ENCODE data around the gene MRPS24. TPM values are rescaled to one million over a fixed set of nuclear protein-coding genes. Genes with fewer than 3 reads are reported as not detected.

The MRPS24 gene
- total and polyA plus RNA-seq, 2 of the 13 experiments (the other 11 are each of a cell fraction or from before 2014, with no cell fraction given) = 135 to 162 TPM

DNA sequence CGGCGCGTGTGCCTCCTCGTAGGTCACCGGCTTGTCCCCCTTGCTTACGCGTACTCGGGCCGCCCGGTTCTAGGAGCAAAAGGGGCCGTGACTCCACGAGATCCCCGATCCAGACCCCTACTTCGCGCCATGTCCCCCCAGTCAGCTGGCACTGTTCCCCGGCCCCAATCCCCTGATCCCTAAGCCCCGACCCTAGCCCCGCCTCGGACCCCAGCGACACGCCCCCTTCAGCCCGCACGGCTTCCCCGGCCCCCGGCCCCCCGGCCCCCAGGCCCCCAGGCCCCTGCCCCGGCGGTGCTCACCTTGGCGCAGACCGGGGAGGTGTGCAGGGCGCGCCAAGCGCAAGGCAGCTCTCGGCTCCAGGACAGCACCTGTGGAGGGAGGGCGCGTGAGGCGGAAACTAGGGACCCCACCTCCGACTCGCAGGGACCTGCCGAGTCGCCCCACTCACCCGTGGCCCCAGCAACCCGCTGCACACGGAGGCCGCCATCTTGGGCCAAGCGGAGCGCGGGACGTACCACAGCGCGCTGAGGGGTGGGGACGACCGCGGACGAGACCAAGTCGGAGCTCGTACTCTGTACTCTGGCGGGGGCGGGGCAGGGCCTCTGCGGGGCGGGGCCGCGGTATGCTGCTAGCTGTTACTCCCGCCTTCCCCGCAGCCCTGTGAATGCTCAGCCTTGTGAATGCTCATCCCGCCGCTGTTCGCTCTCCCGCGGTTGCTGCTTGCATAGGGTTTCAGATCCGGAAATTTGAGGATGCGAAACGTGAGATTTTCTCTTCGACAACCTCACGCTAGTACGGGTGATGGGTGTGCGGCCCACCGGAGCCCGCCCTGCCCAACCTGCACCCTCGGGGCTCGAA is at the start of gene MRPS24 (continued):
- TF ChIP-seq, protein P1, sequence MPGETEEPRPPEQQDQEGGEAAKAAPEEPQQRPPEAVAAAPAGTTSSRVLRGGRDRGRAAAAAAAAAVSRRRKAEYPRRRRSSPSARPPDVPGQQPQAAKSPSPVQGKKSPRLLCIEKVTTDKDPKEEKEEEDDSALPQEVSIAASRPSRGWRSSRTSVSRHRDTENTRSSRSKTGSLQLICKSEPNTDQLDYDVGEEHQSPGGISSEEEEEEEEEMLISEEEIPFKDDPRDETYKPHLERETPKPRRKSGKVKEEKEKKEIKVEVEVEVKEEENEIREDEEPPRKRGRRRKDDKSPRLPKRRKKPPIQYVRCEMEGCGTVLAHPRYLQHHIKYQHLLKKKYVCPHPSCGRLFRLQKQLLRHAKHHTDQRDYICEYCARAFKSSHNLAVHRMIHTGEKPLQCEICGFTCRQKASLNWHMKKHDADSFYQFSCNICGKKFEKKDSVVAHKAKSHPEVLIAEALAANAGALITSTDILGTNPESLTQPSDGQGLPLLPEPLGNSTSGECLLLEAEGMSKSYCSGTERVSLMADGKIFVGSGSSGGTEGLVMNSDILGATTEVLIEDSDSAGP (CRISPR knock-in tag; IDR thresholded peaks at IDR 0.05; ENCODE audit: borderline replicate concordance) = peak; percentile 60; the same call in 1 of the 2 replicates
- no peak for TF ChIP-seq ZSCAN12 (CRISPR knock-in tag; IDR thresholded peaks at IDR 0.05)
- peak; percentile 63; the same call in 1 of the 2 replicates for TF ChIP-seq TGIF2 (CRISPR knock-in tag; IDR thresholded peaks at IDR 0.05)
- peak; percentile 54; the same call in 1 of the 2 replicates for TF ChIP-seq BRD4 (CRISPR knock-in tag; IDR thresholded peaks at IDR 0.05)
- 0 out of 4 replicates have a peak, but pooled peaks of 1 of the 2 experiments have one; percentile 39 for TF ChIP-seq EP300 (IDR thresholded peaks at IDR 0.05; ENCODE audit: low read depth in 2 of 2, low read length in 2 of 2)
- no peak for TF ChIP-seq EP300 (CRISPR knock-in tag; IDR thresholded peaks at IDR 0.05; ENCODE audit: borderline replicate concordance)
- 0 out of 2 replicates have a peak, but pooled peaks have one; percentile 34 for TF ChIP-seq ARID2 (CRISPR knock-in tag; IDR thresholded peaks at IDR 0.05; ENCODE audit: borderline replicate concordance)
- TF ChIP-seq, protein P2, sequence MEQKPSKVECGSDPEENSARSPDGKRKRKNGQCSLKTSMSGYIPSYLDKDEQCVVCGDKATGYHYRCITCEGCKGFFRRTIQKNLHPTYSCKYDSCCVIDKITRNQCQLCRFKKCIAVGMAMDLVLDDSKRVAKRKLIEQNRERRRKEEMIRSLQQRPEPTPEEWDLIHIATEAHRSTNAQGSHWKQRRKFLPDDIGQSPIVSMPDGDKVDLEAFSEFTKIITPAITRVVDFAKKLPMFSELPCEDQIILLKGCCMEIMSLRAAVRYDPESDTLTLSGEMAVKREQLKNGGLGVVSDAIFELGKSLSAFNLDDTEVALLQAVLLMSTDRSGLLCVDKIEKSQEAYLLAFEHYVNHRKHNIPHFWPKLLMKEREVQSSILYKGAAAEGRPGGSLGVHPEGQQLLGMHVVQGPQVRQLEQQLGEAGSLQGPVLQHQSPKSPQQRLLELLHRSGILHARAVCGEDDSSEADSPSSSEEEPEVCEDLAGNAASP (CRISPR knock-in tag; IDR thresholded peaks at IDR 0.05; ENCODE audit: borderline replicate concordance) = peak; percentile 48; the same call in 1 of the 2 replicates
- TF ChIP-seq ZNF839 (CRISPR knock-in tag; IDR thresholded peaks at IDR 0.05; ENCODE audit: borderline replicate concordance) = peak; percentile 72; the same call in 1 of the 2 replicates
- TF ChIP-seq, protein P3, sequence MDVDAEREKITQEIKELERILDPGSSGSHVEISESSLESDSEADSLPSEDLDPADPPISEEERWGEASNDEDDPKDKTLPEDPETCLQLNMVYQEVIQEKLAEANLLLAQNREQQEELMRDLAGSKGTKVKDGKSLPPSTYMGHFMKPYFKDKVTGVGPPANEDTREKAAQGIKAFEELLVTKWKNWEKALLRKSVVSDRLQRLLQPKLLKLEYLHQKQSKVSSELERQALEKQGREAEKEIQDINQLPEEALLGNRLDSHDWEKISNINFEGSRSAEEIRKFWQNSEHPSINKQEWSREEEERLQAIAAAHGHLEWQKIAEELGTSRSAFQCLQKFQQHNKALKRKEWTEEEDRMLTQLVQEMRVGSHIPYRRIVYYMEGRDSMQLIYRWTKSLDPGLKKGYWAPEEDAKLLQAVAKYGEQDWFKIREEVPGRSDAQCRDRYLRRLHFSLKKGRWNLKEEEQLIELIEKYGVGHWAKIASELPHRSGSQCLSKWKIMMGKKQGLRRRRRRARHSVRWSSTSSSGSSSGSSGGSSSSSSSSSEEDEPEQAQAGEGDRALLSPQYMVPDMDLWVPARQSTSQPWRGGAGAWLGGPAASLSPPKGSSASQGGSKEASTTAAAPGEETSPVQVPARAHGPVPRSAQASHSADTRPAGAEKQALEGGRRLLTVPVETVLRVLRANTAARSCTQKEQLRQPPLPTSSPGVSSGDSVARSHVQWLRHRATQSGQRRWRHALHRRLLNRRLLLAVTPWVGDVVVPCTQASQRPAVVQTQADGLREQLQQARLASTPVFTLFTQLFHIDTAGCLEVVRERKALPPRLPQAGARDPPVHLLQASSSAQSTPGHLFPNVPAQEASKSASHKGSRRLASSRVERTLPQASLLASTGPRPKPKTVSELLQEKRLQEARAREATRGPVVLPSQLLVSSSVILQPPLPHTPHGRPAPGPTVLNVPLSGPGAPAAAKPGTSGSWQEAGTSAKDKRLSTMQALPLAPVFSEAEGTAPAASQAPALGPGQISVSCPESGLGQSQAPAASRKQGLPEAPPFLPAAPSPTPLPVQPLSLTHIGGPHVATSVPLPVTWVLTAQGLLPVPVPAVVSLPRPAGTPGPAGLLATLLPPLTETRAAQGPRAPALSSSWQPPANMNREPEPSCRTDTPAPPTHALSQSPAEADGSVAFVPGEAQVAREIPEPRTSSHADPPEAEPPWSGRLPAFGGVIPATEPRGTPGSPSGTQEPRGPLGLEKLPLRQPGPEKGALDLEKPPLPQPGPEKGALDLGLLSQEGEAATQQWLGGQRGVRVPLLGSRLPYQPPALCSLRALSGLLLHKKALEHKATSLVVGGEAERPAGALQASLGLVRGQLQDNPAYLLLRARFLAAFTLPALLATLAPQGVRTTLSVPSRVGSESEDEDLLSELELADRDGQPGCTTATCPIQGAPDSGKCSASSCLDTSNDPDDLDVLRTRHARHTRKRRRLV (CRISPR knock-in tag; IDR thresholded peaks at IDR 0.05) = 0 out of 2 replicates have a peak, but pooled peaks have one; percentile 30
- TF ChIP-seq NR2F6 (IDR thresholded peaks at IDR 0.05) = peak; percentile 16; the same call in 1 of the 2 replicates
- TF ChIP-seq NR2F6 (CRISPR knock-in tag; IDR thresholded peaks at IDR 0.05) = peak; percentile 54; the same call in 1 of the 2 replicates
- no peak for TF ChIP-seq CREB1 (IDR thresholded peaks at IDR 0.05)
- TF ChIP-seq CREB1 (CRISPR knock-in tag; IDR thresholded peaks at IDR 0.05) = no peak
- TF ChIP-seq, protein P4, sequence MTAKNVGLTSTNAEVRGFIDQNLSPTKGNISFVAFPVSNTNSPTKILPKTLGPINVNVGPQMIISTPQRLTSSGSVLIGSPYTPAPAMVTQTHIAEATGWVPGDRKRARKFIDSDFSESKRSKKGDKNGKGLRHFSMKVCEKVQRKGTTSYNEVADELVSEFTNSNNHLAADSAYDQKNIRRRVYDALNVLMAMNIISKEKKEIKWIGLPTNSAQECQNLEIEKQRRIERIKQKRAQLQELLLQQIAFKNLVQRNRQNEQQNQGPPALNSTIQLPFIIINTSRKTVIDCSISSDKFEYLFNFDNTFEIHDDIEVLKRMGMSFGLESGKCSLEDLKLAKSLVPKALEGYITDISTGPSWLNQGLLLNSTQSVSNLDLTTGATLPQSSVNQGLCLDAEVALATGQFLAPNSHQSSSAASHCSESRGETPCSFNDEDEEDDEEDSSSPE (CRISPR knock-in tag; IDR thresholded peaks at IDR 0.05) = peak; percentile 78
- TF ChIP-seq ZNF737 (CRISPR knock-in tag; IDR thresholded peaks at IDR 0.05; ENCODE audit: borderline replicate concordance) = no peak
- TF ChIP-seq ZNF607 (CRISPR knock-in tag; IDR thresholded peaks at IDR 0.05; ENCODE audit: borderline replicate concordance) = peak; percentile 66; the same call in 1 of the 2 replicates
- peak; percentile 20; the same call in 1 of the 2 replicates for TF ChIP-seq ZNF556 (CRISPR knock-in tag; IDR thresholded peaks at IDR 0.05; ENCODE audit: borderline replicate concordance)
- TF ChIP-seq MBNL3 (CRISPR knock-in tag; conservative IDR thresholded peaks at IDR 0.05) = no peak
- TF ChIP-seq KDM4B (CRISPR knock-in tag; IDR thresholded peaks at IDR 0.05) = peak; percentile 21; the same call in 1 of the 2 replicates

Measured in HepG2 (cell line).